ENCODE results near the gene PKDCC. TPM values are rescaled to one million over a fixed set of nuclear protein-coding genes. Genes with fewer than 3 reads are reported as not detected.
"Not testable (repeated sequence)": the region's sequence is repeated elsewhere in the genome, so short reads cannot be mapped to it uniquely, and the experiment has no call there.

The PKDCC gene
- total RNA-seq, 1 donor from 2014 or later = 9.6 TPM

DNA sequence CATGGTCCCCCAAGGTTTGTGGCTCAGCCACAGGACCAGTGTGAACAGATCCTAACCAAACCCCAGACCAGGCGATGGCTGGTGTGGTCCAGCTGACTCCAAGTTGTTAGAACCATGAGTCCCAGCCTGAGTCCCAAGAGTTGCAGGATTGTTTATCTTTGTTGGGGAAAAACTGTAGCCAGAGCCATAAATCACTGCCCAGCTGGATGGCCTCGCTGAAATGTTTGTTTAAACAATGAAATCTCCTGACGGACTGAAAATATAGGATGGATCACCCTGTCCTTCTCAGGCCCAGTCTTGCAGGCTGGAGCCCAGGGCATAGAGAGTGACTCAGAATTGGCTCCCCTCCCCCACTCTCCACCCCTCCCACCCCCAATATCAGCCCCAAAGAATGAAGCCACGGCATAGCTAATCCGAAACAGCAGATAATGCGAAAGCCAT, 36.4 kb downstream of the PKDCC start:
- Mint-ChIP-seq H3K9me3 (ENCODE audit: unreplicated experiment) (no peaks in the 10 kb centered on the region), H3K36me3 (ENCODE audit: low read depth, unreplicated experiment) (no peaks in the 10 kb centered on the region), H3K4me1 (ENCODE audit: unreplicated experiment) (peaks cover 24% of the 10 kb centered on the region), H3K4me3 (ENCODE audit: unreplicated experiment) (no peak overlapping the region), H3K27me3 (ENCODE audit: unreplicated experiment) (peaks cover 4% of the 10 kb centered on the region), H3K27ac (ENCODE audit: unreplicated experiment) (no peak overlapping the region)
- no peak for TF ChIP-seq CTCF (IDR thresholded peaks at IDR 0.05; ENCODE audit: unreplicated experiment)
- no peak for DNase-seq (ENCODE audit: low spot score)

GRCh38 chr2:42085070-42085469, 37.2 kb downstream of the PKDCC start:
- not testable (repeated sequence) for H3K9me3 Mint-ChIP-seq (ENCODE audit: unreplicated experiment); H3K4me3 Mint-ChIP-seq (ENCODE audit: unreplicated experiment); DNase-seq (ENCODE audit: low spot score); H3K36me3 Mint-ChIP-seq (ENCODE audit: low read depth, unreplicated experiment); H3K27ac Mint-ChIP-seq (ENCODE audit: unreplicated experiment); H3K27me3 Mint-ChIP-seq (ENCODE audit: unreplicated experiment)
- H3K4me1 Mint-ChIP-seq (ENCODE audit: unreplicated experiment) = peaks cover 24% of the 10 kb centered on the region

DNA sequence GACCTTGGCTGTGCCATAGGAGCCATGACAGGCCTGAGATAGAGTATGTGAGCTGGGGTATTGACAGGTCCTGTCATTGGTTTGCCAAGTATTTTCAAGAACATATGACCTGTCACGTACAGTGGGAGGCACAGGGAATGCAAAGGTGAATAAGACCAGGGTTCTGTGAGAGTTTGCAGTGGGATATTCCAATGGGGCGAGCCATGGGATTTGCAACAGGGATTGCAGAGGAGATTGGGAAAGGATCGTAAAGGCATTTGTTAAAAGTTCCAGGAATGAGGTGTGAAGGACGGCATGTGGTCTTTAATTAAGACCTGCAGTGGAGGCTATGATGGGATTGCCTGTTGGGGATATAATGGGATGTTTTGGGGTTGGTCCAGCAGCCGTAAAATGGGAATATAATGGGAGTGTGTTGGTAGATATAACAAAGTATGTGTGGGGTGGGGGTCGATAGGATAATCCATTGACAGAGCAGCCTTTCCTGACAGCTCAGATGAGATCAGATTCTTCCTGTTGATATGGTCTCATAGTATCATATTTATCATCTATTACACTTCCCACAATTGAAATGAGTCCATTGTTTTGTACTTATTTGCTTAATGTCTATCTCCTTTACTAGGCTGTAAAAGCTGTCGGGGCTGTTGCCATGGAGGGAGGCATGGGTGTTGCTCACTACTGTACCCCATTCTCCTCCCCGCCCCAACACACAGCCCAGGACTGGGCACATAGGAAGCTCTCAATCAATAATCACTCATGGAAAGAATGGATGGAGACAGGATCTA, 38.1 kb downstream of the PKDCC start:
- peaks cover 7% of the 10 kb centered on the region for H3K27me3 Mint-ChIP-seq (ENCODE audit: unreplicated experiment)
- TF ChIP-seq CTCF (IDR thresholded peaks at IDR 0.05; ENCODE audit: unreplicated experiment) = no peak
- H3K36me3 Mint-ChIP-seq (ENCODE audit: low read depth, unreplicated experiment) = no peaks in the 10 kb centered on the region
- no peak overlapping the region for H3K27ac Mint-ChIP-seq (ENCODE audit: unreplicated experiment)
- no peaks in the 10 kb centered on the region for H3K9me3 Mint-ChIP-seq (ENCODE audit: unreplicated experiment)
- no peak for DNase-seq (ENCODE audit: low spot score)
- no peak overlapping the region for H3K4me3 Mint-ChIP-seq (ENCODE audit: unreplicated experiment)
- H3K4me1 Mint-ChIP-seq (ENCODE audit: unreplicated experiment) = peaks cover 24% of the 10 kb centered on the region

GRCh38 chr2:42086500-42086953, 38.7 kb downstream of the PKDCC start:
- Mint-ChIP-seq H3K36me3 (ENCODE audit: low read depth, unreplicated experiment) (no peaks in the 10 kb centered on the region), H3K27me3 (ENCODE audit: unreplicated experiment) (peaks cover 7% of the 10 kb centered on the region), H3K4me3 (ENCODE audit: unreplicated experiment) (no peak overlapping the region), H3K9me3 (ENCODE audit: unreplicated experiment) (no peaks in the 10 kb centered on the region), H3K4me1 (ENCODE audit: unreplicated experiment) (peaks cover 24% of the 10 kb centered on the region), H3K27ac (ENCODE audit: unreplicated experiment) (no peak overlapping the region)
- TF ChIP-seq CTCF (IDR thresholded peaks at IDR 0.05; ENCODE audit: unreplicated experiment) = peak; percentile 74
- peak; percentile 57 for DNase-seq (ENCODE audit: low spot score)

DNA sequence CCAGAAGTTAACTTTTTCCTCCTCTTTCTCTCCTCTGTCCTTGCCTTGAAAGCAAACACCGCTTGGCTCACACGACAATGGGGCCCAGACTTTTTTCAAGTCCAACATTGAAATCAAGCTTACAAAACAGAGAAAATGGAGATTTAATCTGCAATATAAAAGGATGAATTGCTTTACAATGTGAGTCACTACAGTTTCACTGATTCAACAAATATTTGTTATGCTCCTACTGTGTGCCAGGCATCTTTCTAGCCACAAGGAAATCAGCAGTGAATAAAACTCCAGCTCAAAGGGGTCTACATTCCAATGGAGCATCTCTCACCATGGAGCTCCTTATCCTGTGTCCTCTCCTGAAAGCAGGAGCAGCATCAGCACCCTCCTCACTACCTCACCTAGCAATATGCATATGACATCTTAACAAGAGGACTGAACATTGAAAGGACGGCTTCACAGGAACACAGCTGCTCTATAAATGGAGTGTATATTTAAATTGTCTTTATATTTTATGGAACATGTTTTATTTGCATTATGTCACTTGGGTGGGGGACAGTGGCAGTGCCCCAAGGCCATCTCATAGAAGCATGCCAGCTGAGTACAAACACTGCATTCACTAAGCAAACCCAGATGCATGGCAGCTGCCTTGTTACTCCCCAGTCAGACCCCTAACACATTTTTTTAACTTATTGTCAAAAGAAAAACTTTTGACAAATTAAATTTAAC, 39.5 kb downstream of the PKDCC start:
- H3K27ac Mint-ChIP-seq (ENCODE audit: unreplicated experiment) = no peak overlapping the region
- H3K36me3 Mint-ChIP-seq (ENCODE audit: low read depth, unreplicated experiment) = no peaks in the 10 kb centered on the region
- DNase-seq (ENCODE audit: low spot score) = no peak
- peaks cover 30% of the 10 kb centered on the region for H3K4me1 Mint-ChIP-seq (ENCODE audit: unreplicated experiment)
- H3K4me3 Mint-ChIP-seq (ENCODE audit: unreplicated experiment) = no peak overlapping the region
- no peaks in the 10 kb centered on the region for H3K9me3 Mint-ChIP-seq (ENCODE audit: unreplicated experiment)
- TF ChIP-seq CTCF (IDR thresholded peaks at IDR 0.05; ENCODE audit: unreplicated experiment) = no peak
- peaks cover 11% of the 10 kb centered on the region for H3K27me3 Mint-ChIP-seq (ENCODE audit: unreplicated experiment)

Data from endothelial cell (in vitro differentiated cells).